ENCODE results near the gene P4HA1. TPM values are rescaled to one million over a fixed set of nuclear protein-coding genes. Genes with fewer than 3 reads are reported as not detected.

Gene P4HA1
- total and polyA plus RNA-seq, 2 donors (not counting 3 experiments of a cell fraction or from before 2014, with no cell fraction given): 14.3 to 29.1 TPM

DNA sequence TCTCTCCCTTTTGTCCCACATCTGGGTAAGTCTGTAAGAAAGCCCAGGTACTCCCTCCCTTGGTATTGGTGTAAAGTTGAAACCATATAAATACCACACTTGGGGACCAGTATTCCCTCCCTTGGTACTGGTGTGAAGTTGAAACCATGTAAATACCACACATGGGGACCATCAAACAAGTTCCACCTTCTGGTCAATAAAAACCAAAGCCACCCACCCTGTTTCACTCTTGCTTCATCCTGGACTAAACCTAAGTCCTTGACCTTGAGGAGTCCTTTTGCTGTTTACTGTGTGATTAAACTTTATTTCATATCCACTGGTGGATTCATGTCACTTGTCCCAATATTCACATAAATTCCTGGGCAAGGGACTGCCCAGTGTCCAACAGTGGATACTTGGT, 8.4 kb downstream of the P4HA1 start:
- TF ChIP-seq MYC (IDR thresholded peaks at IDR 0.05; ENCODE audit: low read depth, low read length) (no peak), POLR2A (IDR thresholded peaks at IDR 0.05; ENCODE audit: low read depth, low read length) (no peak), POLR2AphosphoS5 (IDR thresholded peaks at IDR 0.05; ENCODE audit: insufficient read depth, low read depth, low read length) (no peak), JUN (IDR thresholded peaks at IDR 0.05; ENCODE audit: borderline replicate concordance, insufficient read depth, insufficient read length, low read depth) (no peak), FOS (IDR thresholded peaks at IDR 0.05; ENCODE audit: borderline replicate concordance, insufficient read depth, low read length) (no peak), EZH2 (IDR thresholded peaks at IDR 0.05; ENCODE audit: borderline replicate concordance, low read depth, low read length, severe bottlenecking) (no peak), CTCF (IDR thresholded peaks at IDR 0.05; ENCODE audit: extremely low read depth in 1 of 2, insufficient read depth in 1 of 2, low read depth in 1 of 2, low read length in 2 of 2) (no peak), MAX (IDR thresholded peaks at IDR 0.05; ENCODE audit: insufficient read depth, insufficient read length) (no peak), GATA2 (IDR thresholded peaks at IDR 0.05; ENCODE audit: insufficient read depth, insufficient read length, low read depth, low read length) (no peak)
- Histone ChIP-seq H3K4me2 (ENCODE audit: insufficient read depth, low read length) (no peak overlapping the region), H3K4me3 (replicated peaks in 1 of 3; ENCODE audit: insufficient read depth in 1 of 3, low read depth in 1 of 3, low read length in 3 of 3) (no peak overlapping the region), H3K27me3 (ENCODE audit: control insufficient read depth in 2 of 2, insufficient read depth in 2 of 2, low read length in 2 of 2) (no peaks in the 10 kb centered on the region), H3K27ac (ENCODE audit: insufficient read depth, low read depth, low read length) (no peak overlapping the region), H2AFZ (ENCODE audit: low read depth, low read length) (no peak overlapping the region), H3K4me1 (ENCODE audit: control insufficient read depth, extremely low read depth, insufficient read depth, low read length) (peaks cover 4% of the 10 kb centered on the region), H3K79me2 (ENCODE audit: control insufficient read depth, insufficient read depth, low read length) (peaks cover 27% of the 10 kb centered on the region), H4K20me1 (replicated peaks; ENCODE audit: control insufficient read depth, extremely low read depth, insufficient read depth, low read length) (no peaks in the 10 kb centered on the region), H3K9ac (replicated peaks; ENCODE audit: extremely low read depth, insufficient read depth, low read length) (no peak overlapping the region), H3K9me3 (replicated peaks; ENCODE audit: control insufficient read depth, insufficient read depth, low read length) (no peaks in the 10 kb centered on the region), H3K36me3 (ENCODE audit: control insufficient read depth in 2 of 2, extremely low read depth in 1 of 2, insufficient read depth in 2 of 2, low read length in 2 of 2) (no peaks in the 10 kb centered on the region), H3K9me1 (replicated peaks; ENCODE audit: control insufficient read depth, extremely low read depth, insufficient read depth, low read length) (no peaks in the 10 kb centered on the region)
- DNase-seq (ENCODE audit: low read depth, low spot score) (no peak), FAIRE-seq (no peak)
- ChIA-PET CTCF (no interaction called here), POLR2A (no interaction called here)
- dilution Hi-C loops (cut with MboI; ENCODE audit: extremely low pct_ligation_motif_present, low sequenced_read_pairs): no loop called here
- intact Hi-C loops (cut with micrococcal nuclease): no loop called here
- BruUV-seq (replicated peaks): no TSS peak

Data from endothelial cell of umbilical vein (primary cell).